OCI-LY3 (cell line): ENCODE data around the gene CAPZB.

Experiments
- H2AFZ ChIP-seq: fragments of 200-600, 300-600 bp; shearing (Covaris generic); 2 replicates; pipeline ENCODE4 v1.6.0; 2014; ENCODE audit warnings: antibody characterized with exemption, low read depth, low read length
- H3K27ac ChIP-seq: fragments of 200-600, 300-600 bp; sonication (generic); 2 replicates; pipeline ENCODE4 v1.5.1; 2014; ENCODE audit warnings: mild to moderate bottlenecking, low read length, moderate library complexity, mixed read lengths
- H3K27me3 ChIP-seq: fragments of 200-600, 300-600 bp; sonication (generic); 2 replicates; pipeline ENCODE4 v1.6.1; 2014; ENCODE audit warnings: low read depth, low read length, mixed read lengths
- H3K36me3 ChIP-seq: fragments of 200-600, 300-600 bp; sonication (generic); replicated peaks from 2 replicates; pipeline ENCODE3; 2014; ENCODE audit warnings: low read depth, low read length, mixed read lengths
- H3K4me1 ChIP-seq: fragments of 300-600, 200-600 bp; sonication (generic); 2 replicates; pipeline ENCODE4 v1.6.1; 2014; ENCODE audit warnings: low read length, mixed read lengths
- H3K4me2 ChIP-seq: fragments of 200-600, 300-600 bp; sonication (generic); 2 replicates; pipeline ENCODE4 v1.6.1; 2014; ENCODE audit warnings: low read length, mixed read lengths
- H3K4me3 ChIP-seq: fragments of 300-600, 200-600 bp; sonication (generic); 2 replicates; pipeline ENCODE4 v1.5.1; 2014; ENCODE audit warnings: antibody characterized with exemption, mild to moderate bottlenecking, low read length, moderate library complexity
- H3K79me2 ChIP-seq: fragments of 300-600, 200-600 bp; shearing (Covaris generic); 2 replicates; pipeline ENCODE4 v1.6.1; 2014; ENCODE audit warnings: mild to moderate bottlenecking, low read length, mixed read lengths
- H3K9ac ChIP-seq: fragments of 300-600, 200-600 bp; shearing (Covaris generic); 2 replicates; pipeline ENCODE4 v1.6.0; 2014; ENCODE audit warnings: mild to moderate bottlenecking, low read length, moderate library complexity
- H3K9me3 ChIP-seq: fragments of 200-600, 300-600 bp; shearing (Covaris generic); 2 replicates; pipeline ENCODE4 v1.6.1; 2014; ENCODE audit warnings: low read length, mixed read lengths; ENCODE audit not compliant: insufficient read depth
- H4K20me1 ChIP-seq: fragments of 200-600, 300-600 bp; sonication (generic); 2 replicates; pipeline ENCODE4 v1.6.1; 2016; ENCODE audit warnings: low read length, mixed read lengths; ENCODE audit not compliant: insufficient read depth
- EZH2phosphoT487 ChIP-seq: fragments of 200-600 bp; shearing (Covaris generic); IDR thresholded peaks from 2 replicates; pipeline ENCODE4 v1.6.1; 2018; ENCODE audit warnings: antibody characterized with exemption, mixed run types, low read depth
- TF ChIP-seq, protein P1 (sequence below): fragments of 200-600, 300-600 bp; sonication (generic); IDR thresholded peaks from 2 replicates; pipeline ENCODE4 v1.5.1; 2014; ENCODE audit warnings: antibody characterized with exemption, low read length, low read depth

The CAPZB gene

DNA sequence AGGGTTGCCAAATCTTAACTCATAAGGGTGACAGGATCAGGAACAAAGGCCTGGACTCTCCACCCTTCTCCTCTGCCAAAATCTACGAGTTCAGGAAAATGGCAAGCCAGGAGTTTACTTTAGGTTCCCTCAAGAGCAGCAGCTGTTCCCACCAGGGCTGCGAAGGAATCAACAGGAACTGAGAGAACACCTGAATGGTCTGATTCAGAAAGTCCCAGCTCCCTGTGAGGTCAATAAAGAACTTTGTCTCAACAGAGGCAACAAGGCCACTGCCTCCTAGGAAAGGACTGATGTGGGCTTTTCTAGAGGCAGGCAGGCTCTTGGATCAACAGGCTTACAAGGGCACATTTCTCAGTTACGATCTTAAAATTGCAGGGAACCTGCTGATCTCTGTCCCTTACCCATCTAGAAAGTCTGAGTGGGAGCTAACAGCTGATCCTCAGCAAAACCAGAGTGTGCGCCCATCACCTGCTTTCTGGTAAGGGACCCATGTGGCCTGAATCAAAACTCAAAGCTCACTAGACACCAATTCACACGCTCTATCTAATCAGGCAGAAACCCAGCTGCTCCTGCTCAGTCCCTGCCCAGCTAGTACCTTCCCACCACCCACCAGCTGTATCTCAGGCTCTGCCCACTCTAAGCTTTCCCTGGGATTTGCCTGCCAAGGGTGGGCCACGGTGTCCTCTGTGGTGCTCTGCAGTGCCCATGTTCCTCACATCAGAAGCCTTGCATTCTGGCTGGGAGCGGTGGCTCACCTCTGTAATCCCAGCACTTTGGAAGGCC, 83.1 kb downstream of the CAPZB start:
- no peak overlapping the region for H3K4me2 ChIP-seq
- H3K27me3 ChIP-seq, result no peaks in the 10 kb centered on the region
- no peak overlapping the region for H3K9ac ChIP-seq
- H3K36me3 ChIP-seq, result no peaks in the 10 kb centered on the region
- no peak overlapping the region for H3K27ac ChIP-seq
- no peak overlapping the region for H2AFZ ChIP-seq
- no peak overlapping the region for H3K4me3 ChIP-seq
- H3K4me1 ChIP-seq, result peaks cover 7% of the 10 kb centered on the region
- TF ChIP-seq, protein P1, sequence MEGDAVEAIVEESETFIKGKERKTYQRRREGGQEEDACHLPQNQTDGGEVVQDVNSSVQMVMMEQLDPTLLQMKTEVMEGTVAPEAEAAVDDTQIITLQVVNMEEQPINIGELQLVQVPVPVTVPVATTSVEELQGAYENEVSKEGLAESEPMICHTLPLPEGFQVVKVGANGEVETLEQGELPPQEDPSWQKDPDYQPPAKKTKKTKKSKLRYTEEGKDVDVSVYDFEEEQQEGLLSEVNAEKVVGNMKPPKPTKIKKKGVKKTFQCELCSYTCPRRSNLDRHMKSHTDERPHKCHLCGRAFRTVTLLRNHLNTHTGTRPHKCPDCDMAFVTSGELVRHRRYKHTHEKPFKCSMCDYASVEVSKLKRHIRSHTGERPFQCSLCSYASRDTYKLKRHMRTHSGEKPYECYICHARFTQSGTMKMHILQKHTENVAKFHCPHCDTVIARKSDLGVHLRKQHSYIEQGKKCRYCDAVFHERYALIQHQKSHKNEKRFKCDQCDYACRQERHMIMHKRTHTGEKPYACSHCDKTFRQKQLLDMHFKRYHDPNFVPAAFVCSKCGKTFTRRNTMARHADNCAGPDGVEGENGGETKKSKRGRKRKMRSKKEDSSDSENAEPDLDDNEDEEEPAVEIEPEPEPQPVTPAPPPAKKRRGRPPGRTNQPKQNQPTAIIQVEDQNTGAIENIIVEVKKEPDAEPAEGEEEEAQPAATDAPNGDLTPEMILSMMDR, result no peak
- no peak for TF ChIP-seq EZH2phosphoT487
- no peaks in the 10 kb centered on the region for H3K9me3 ChIP-seq
- H4K20me1 ChIP-seq, result peaks cover 23% of the 10 kb centered on the region
- no peaks in the 10 kb centered on the region for H3K79me2 ChIP-seq

DNA sequence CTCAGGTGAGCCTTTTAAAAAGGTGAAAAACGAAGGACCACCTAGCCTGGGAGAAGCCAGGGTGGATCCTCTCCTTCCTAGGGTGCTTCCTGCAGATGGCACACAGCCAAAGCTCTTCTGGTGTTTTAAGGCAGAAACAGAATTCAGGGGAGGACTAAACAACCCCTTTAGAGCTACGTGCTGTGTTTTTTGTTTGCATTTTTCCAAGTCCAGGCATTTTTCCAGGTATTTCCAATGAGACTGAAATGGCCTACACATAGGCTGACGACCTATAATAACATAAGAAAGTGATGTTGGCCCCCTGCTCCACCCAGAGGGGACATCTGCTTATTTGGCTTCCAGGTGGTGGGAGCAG, 83.8 kb downstream of the CAPZB start:
- no peak overlapping the region for H3K4me3 ChIP-seq
- no peak overlapping the region for H3K4me2 ChIP-seq
- no peak for TF ChIP-seq EZH2phosphoT487
- TF ChIP-seq, protein P1, result no peak
- H3K79me2 ChIP-seq, result no peaks in the 10 kb centered on the region
- peaks cover 7% of the 10 kb centered on the region for H3K4me1 ChIP-seq
- H3K27ac ChIP-seq, result no peak overlapping the region
- H3K9ac ChIP-seq, result no peak overlapping the region
- no peaks in the 10 kb centered on the region for H3K27me3 ChIP-seq
- H3K36me3 ChIP-seq, result no peaks in the 10 kb centered on the region
- peaks cover 17% of the 10 kb centered on the region for H4K20me1 ChIP-seq
- H2AFZ ChIP-seq, result no peak overlapping the region
- H3K9me3 ChIP-seq, result no peaks in the 10 kb centered on the region

DNA sequence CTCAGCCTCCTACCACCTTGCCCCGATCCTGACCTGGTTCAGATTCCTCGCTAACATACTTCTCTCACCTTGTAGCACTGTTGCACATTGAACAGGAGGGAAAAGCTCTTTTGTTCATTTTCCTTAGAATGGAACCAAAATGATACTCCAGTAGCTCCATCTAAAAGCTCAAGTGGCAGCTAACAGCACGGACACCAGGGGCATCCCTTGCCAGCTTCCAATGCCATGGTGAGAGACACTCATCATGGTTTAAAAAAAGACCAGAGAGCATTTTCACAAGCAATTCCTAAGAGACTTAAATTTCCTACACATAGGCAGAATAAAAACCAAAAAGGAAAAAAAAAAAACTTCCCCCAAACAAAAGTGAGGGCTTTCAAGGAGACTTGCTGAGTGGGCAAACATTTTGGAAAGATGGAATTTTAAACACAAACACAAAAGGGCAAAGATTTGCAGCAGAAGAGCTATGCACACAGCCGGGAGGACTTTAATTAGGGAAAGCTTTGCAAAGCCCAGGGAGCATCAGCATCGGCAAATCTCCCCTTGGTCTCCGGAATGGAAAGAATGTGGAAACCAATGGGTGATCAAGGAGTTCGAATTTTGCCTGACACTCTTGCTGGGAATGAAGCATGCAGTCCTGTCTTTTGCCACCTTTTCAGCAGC, 84.3 kb downstream of the CAPZB start:
- no peak overlapping the region for H3K4me2 ChIP-seq
- H3K79me2 ChIP-seq, result no peaks in the 10 kb centered on the region
- H2AFZ ChIP-seq, result no peak overlapping the region
- peaks cover 7% of the 10 kb centered on the region for H3K4me1 ChIP-seq
- TF ChIP-seq, protein P1, result no peak
- no peak for TF ChIP-seq EZH2phosphoT487
- no peaks in the 10 kb centered on the region for H3K27me3 ChIP-seq
- H3K9ac ChIP-seq, result no peak overlapping the region
- H3K27ac ChIP-seq, result no peak overlapping the region
- H4K20me1 ChIP-seq, result peaks cover 13% of the 10 kb centered on the region
- H3K4me3 ChIP-seq, result no peak overlapping the region
- no peaks in the 10 kb centered on the region for H3K36me3 ChIP-seq
- no peaks in the 10 kb centered on the region for H3K9me3 ChIP-seq

DNA sequence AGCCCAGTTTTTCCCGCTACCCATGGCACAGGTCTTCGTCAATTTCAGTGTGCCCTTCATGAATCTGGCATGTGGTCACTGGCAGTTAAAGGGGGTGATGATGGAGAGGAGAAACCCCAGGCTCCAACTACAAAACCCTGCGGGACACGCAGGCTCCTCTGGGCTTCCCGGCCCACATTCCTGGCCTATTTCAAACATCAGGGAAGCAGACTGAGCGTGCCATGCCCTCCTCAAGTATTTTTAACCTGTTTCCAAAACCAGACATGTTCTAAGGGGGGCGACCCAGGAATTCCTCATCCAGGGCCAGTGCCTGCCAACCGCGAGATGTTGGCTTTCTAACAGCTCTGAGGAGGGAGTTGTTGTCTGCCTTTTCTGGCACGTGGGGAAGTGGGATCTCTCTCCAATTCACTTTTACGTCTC, 85.1 kb downstream of the CAPZB start:
- H3K9me3 ChIP-seq, result no peaks in the 10 kb centered on the region
- peaks cover 13% of the 10 kb centered on the region for H4K20me1 ChIP-seq
- TF ChIP-seq EZH2phosphoT487, result no peak
- TF ChIP-seq, protein P1, result no peak
- no peak overlapping the region for H3K9ac ChIP-seq
- H3K4me1 ChIP-seq, result peaks cover 7% of the 10 kb centered on the region
- no peaks in the 10 kb centered on the region for H3K27me3 ChIP-seq
- no peak overlapping the region for H3K4me3 ChIP-seq
- no peak overlapping the region for H3K27ac ChIP-seq
- H3K36me3 ChIP-seq, result no peaks in the 10 kb centered on the region
- H2AFZ ChIP-seq, result no peak overlapping the region
- H3K4me2 ChIP-seq, result no peak overlapping the region
- no peaks in the 10 kb centered on the region for H3K79me2 ChIP-seq
